Measurements from ENCODE around the gene TRERF1. TPM values are rescaled to one million over a fixed set of nuclear protein-coding genes. Genes with fewer than 3 reads are reported as not detected.

The TRERF1 gene
- total and polyA plus RNA-seq, 2 of the 8 experiments (the other 6 are each of a cell fraction or from before 2014, with no cell fraction given), result 10.8 to 21.5 TPM

DNA sequence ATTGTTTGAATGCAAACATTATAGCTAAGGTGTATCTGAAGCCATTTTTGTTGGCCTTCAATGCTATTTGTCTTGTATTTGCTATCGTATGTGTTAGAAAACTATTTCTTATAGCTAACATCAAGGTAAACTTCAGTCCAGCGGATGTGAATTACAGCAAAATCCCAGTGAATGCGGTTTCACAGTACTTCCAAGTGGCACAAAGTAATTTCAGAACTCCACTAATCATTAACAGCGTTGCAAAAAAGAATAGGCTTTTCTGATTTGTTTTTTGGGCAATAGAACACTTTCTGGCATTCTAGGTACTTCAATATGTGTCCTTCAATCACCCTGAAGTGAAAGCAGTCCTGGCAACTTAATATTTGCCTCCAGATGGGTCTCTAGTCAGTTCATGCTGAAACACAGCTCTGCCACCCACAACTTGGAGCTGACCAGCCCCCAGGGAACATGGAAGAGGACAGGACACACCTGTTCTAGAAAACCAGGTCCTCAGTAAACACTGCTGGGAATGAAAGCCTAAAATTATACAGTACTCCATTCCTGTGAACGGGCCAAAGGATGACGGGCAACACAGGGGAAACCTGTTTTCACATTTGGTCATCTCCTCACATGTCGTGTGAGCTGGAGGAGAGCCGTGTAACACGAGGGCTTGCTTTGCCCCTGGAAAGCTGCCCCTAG, 224.4 kb downstream of the TRERF1 start:
- H2BK20ac ChIP-seq (ENCODE audit: low read length), result no peak overlapping the region
- H3K4me1 ChIP-seq (replicated peaks in 1 of 4; ENCODE audit: control insufficient read depth in 3 of 4, insufficient read depth in 4 of 4, low read length in 3 of 4), result no peaks in the 10 kb centered on the region
- peaks cover 0 to 27% (median 12%) of the 10 kb centered on the region in 4 experiments; a peak in 6 of 8 replicates for H3K36me3 ChIP-seq (ENCODE audit: control insufficient read depth in 2 of 4, insufficient read depth in 4 of 4, low read length in 3 of 4)
- no peaks in the 10 kb centered on the region for H4K20me1 ChIP-seq (replicated peaks in 1 of 2; ENCODE audit: control insufficient read depth in 1 of 2, insufficient read depth in 2 of 2, low read length in 2 of 2)
- H3K79me2 ChIP-seq (ENCODE audit: control insufficient read depth in 1 of 2, insufficient read depth in 2 of 2, low read length in 2 of 2), result no peaks in the 10 kb centered on the region
- no peak overlapping the region for H3K4me3 ChIP-seq (ENCODE audit: extremely low read depth in 1 of 4, insufficient read depth in 2 of 4, low read depth in 3 of 4, low read length in 4 of 4)
- H3K18ac ChIP-seq (ENCODE audit: extremely low read depth, low read length), result no peak overlapping the region
- H3K23me2 ChIP-seq (ENCODE audit: low read depth, low read length), result no peaks in the 10 kb centered on the region
- no peak overlapping the region for H3K4ac ChIP-seq (replicated peaks; ENCODE audit: insufficient read length, low read depth, low read length)
- WGBS, 2 experiments (ENCODE audit: extremely low coverage in 1 of 2, insufficient coverage in 1 of 2, insufficient read length in 1 of 2, insufficient replicate concordance in 2 of 2, low coverage in 1 of 2, low lambda C conversion rate in 2 of 2, missing lambda C conversion rate in 1 of 2), result 98% methylated on average over 9 of the region's 9 CpGs; no CpG with 5 or more reads in 1 of the 2 experiments
- H2BK5ac ChIP-seq (ENCODE audit: low read depth, low read length), result no peak overlapping the region
- POLR2A ChIA-PET (ENCODE audit: partially characterized antibody), result no interaction called here
- no peaks in the 10 kb centered on the region for H3K27me3 ChIP-seq (replicated peaks in 1 of 4; ENCODE audit: control insufficient read depth in 3 of 4, extremely low read depth in 1 of 4, insufficient read depth in 3 of 4, low read length in 3 of 4)
- DNase-seq (ENCODE audit: low read depth in 1 of 2, low spot score in 2 of 2), result no peak
- H4K8ac ChIP-seq (ENCODE audit: extremely low read depth, insufficient read depth, low read length), result no peak overlapping the region
- no peak overlapping the region for H4K91ac ChIP-seq (replicated peaks; ENCODE audit: insufficient read length, low read length)
- H3K79me1 ChIP-seq (ENCODE audit: low read depth, low read length), result no peaks in the 10 kb centered on the region
- H2AK5ac ChIP-seq (ENCODE audit: low read depth, low read length), result no peak overlapping the region
- H3K56ac ChIP-seq (replicated peaks; ENCODE audit: insufficient read length, low read depth, low read length), result no peak overlapping the region
- no peak for FAIRE-seq
- H4K5ac ChIP-seq (ENCODE audit: insufficient read length, low read depth, low read length), result no peak overlapping the region
- no peak overlapping the region for H3K27ac ChIP-seq (ENCODE audit: low read depth, low read length)
- no peak overlapping the region for H2AFZ ChIP-seq (ENCODE audit: low read length)
- H3K9ac ChIP-seq (replicated peaks in 1 of 4; ENCODE audit: extremely low read depth in 1 of 4, low read depth in 3 of 4, low read length in 3 of 4), result no peak overlapping the region
- no peak overlapping the region for H2BK120ac ChIP-seq (replicated peaks; ENCODE audit: low read depth, low read length)
- no peak overlapping the region for H3K14ac ChIP-seq (ENCODE audit: insufficient read length)
- H3K4me2 ChIP-seq (ENCODE audit: insufficient read depth in 1 of 2, low read depth in 2 of 2, low read length in 2 of 2), result no peak overlapping the region
- H2BK12ac ChIP-seq (ENCODE audit: low read depth, low read length), result no peak overlapping the region
- H3K9me3 ChIP-seq (ENCODE audit: insufficient read depth in 2 of 2, low read depth in 1 of 2, low read length in 1 of 2), result no peaks in the 10 kb centered on the region
- TF ChIP-seq BCL11A (IDR thresholded peaks at IDR 0.05; ENCODE audit: low read depth in 2 of 2, low read length in 2 of 2), result no peak
- no peak for TF ChIP-seq NANOG (IDR thresholded peaks at IDR 0.05; ENCODE audit: insufficient read depth, low read depth, low read length, poor library complexity, severe bottlenecking)
- TF ChIP-seq SP4 (IDR thresholded peaks at IDR 0.05; ENCODE audit: low read length), result no peak
- TF ChIP-seq SIRT6 (IDR thresholded peaks at IDR 0.05; ENCODE audit: low read length), result no peak
- TF ChIP-seq ASH2L (IDR thresholded peaks at IDR 0.05; ENCODE audit: low read length), result no peak
- TF ChIP-seq TBP (IDR thresholded peaks at IDR 0.05; ENCODE audit: low read depth, low read length), result no peak
- TF ChIP-seq EP300 (IDR thresholded peaks at IDR 0.05; ENCODE audit: borderline replicate concordance in 1 of 2, low read depth in 2 of 2, low read length in 2 of 2), result no peak
- no peak for TF ChIP-seq TAF1 (IDR thresholded peaks at IDR 0.05; ENCODE audit: low read depth, low read length)
- TF ChIP-seq SP1 (IDR thresholded peaks at IDR 0.05; ENCODE audit: low read depth, low read length), result no peak
- no peak for TF ChIP-seq FOSL1 (IDR thresholded peaks at IDR 0.05; ENCODE audit: insufficient read depth, low read depth, low read length)
- no peak for TF ChIP-seq RFX5 (IDR thresholded peaks at IDR 0.05; ENCODE audit: borderline replicate concordance, low read depth, low read length)
- TF ChIP-seq CBX8 (IDR thresholded peaks at IDR 0.05; ENCODE audit: borderline replicate concordance, low read depth, low read length), result no peak
- no peak for TF ChIP-seq SP2 (IDR thresholded peaks at IDR 0.05; ENCODE audit: low read length)
- TF ChIP-seq EGR1 (IDR thresholded peaks at IDR 0.05; ENCODE audit: borderline replicate concordance, low read depth, low read length), result no peak
- H3K23ac ChIP-seq (ENCODE audit: insufficient read length), result no peak overlapping the region
- H2BK15ac ChIP-seq (ENCODE audit: low read length), result no peak overlapping the region
- CTCF ChIA-PET (ENCODE audit: partially characterized antibody), result interaction anchor here (0.7 to 5.2 kb wide), 6 partner anchors 12 to 320 kb away, joined by 3 to 52 read pairs (median 3); partner anchors contain the start of gene MRPS10

Measured in H1 (cell line).